ENCODE measurements around the gene NFKB1.
"Not testable (repeated sequence)": the region's sequence is repeated elsewhere in the genome, so short reads cannot be mapped to it uniquely, and the experiment has no call there.

NFKB1 gene

GRCh38 chr4:102500696-102501446, at the start of gene NFKB1:
TSS of gene NFKB1 (plus strand) at chr4:102501359. CDS start at chr4:102525519, 24,160 bp downstream.
- peak in 48 of 56 donors; percentile 15 to 80 (median 58) for DNase-seq

- DNase-seq, result no peak
These were observed 48.3 kb upstream of the NFKB1 start for GRCh38 chr4:102452854-102453253.

- no peak for DNase-seq
These were observed 47.3 kb upstream of the NFKB1 start for GRCh38 chr4:102453827-102454226.

- no peak for DNase-seq
These were observed 46.9 kb upstream of the NFKB1 start for GRCh38 chr4:102454268-102454667.

- no peak for DNase-seq
These were observed 46.0 kb upstream of the NFKB1 start for GRCh38 chr4:102454981-102455685.

- no peak for DNase-seq
These were observed 45.4 kb upstream of the NFKB1 start for GRCh38 chr4:102455750-102456149.

- no peak for DNase-seq
These were observed 34.9 kb upstream of the NFKB1 start for GRCh38 chr4:102466298-102466697.

GRCh38 chr4:102469806-102470205, 31.4 kb upstream of the NFKB1 start:
- DNase-seq, result no peak

- DNase-seq, result no peak
These were observed 28.6 kb upstream of the NFKB1 start for GRCh38 chr4:102472441-102473013.

- DNase-seq, result no peak
These were observed 27.7 kb upstream of the NFKB1 start for GRCh38 chr4:102473476-102473875.

GRCh38 chr4:102474736-102475504, 26.2 kb upstream of the NFKB1 start:
- no peak for DNase-seq

GRCh38 chr4:102477657-102478056, 23.5 kb upstream of the NFKB1 start:
- DNase-seq, result no peak

- no peak for DNase-seq
These were observed 23.0 kb upstream of the NFKB1 start for GRCh38 chr4:102478186-102478585.

- not testable (repeated sequence) for DNase-seq
These were observed 21.3 kb upstream of the NFKB1 start for GRCh38 chr4:102479832-102480231.

GRCh38 chr4:102483120-102483519, 18.0 kb upstream of the NFKB1 start:
- DNase-seq, result no peak

- not testable (repeated sequence) for DNase-seq
These were observed 17.0 kb upstream of the NFKB1 start for GRCh38 chr4:102483990-102484692.

GRCh38 chr4:102492531-102493241, 8.5 kb upstream of the NFKB1 start:
- no peak for DNase-seq

GRCh38 chr4:102493257-102493656, 7.9 kb upstream of the NFKB1 start:
- DNase-seq, result no peak

- DNase-seq, result no peak
These were observed 7.4 kb upstream of the NFKB1 start for GRCh38 chr4:102493794-102494193.

GRCh38 chr4:102494603-102495002, 6.6 kb upstream of the NFKB1 start:
- DNase-seq, result no peak

Measured in nucleus accumbens (tissue), 56 donors.